Gastrocnemius medialis (tissue), 4 donors: Measurements from ENCODE around the gene APBB1. TPM values are rescaled to one million over a fixed set of nuclear protein-coding genes. Genes with fewer than 3 reads are reported as not detected.
A peak's percentile ranks its signal among the peaks of the same experiment; 100 is the strongest.

Experiments
- ATAC-seq, 2 donors: fragments of 150-250 bp; one replicate each; pipeline ENCODE4 v1.9.1; 2016
- DNase-seq, 2 donors: peaks; one replicate each; pipeline ENCODE4 v3.0.0-alpha.2; 2019
- H3K27ac ChIP-seq, 4 donors: fragments of 200-600 bp; sonication (generic); 1 replicate in 1 of 4; 2 replicates in 3 of 4; pipeline ENCODE4 v1.5.1; 2016 to 2018; ENCODE audit warnings: mild to moderate bottlenecking in 2 of 4, moderate library complexity in 1 of 4
- H3K27me3 ChIP-seq, 3 donors: fragments of 200-600 bp; sonication (generic) in 2 of 3; 1 replicate in 1 of 3; 2 replicates in 2 of 3; pipeline versions ENCODE4 v1.5.1 to v1.6.0; 2016 to 2019; ENCODE audit warnings: mild to moderate bottlenecking in 1 of 3, moderate library complexity in 1 of 3
- H3K36me3 ChIP-seq, 2 donors: fragments of 200-600 bp; sonication (generic) in 1 of 2; one replicate each; pipeline ENCODE4 v1.5.1; 2017 to 2018
- H3K4me1 ChIP-seq, 2 donors: fragments of 200-600 bp; sonication (generic) in 1 of 2; one replicate each; pipeline ENCODE4 v1.5.1; 2016 to 2017; ENCODE audit warnings: mild to moderate bottlenecking in 2 of 2
- H3K4me3 ChIP-seq, 4 donors: fragments of 200-600 bp; sonication (generic) in 3 of 4; 1 replicate in 1 of 4; 2 replicates in 3 of 4; pipeline ENCODE4 v1.5.1; 2016 to 2019; ENCODE audit warnings: mild to moderate bottlenecking in 2 of 4
- H3K9me3 ChIP-seq, 3 donors: fragments of 200-600 bp; sonication (generic) in 2 of 3; 1 replicate in 1 of 3; 2 replicates in 2 of 3; pipeline ENCODE4 v1.5.1; 2016 to 2019
- POLR2A ChIP-seq, 2 donors: fragments of 450-650 bp; IDR thresholded peaks; one replicate each; pipeline ENCODE4 v1.6.1; 2017; ENCODE audit warnings: antibody characterized with exemption in 2 of 2, mild to moderate bottlenecking in 2 of 2, moderate library complexity in 2 of 2
- in situ Hi-C, 4 donors: fragments of 200-750 bp; cut with MboI; loops; one replicate each; pipeline versions ENCODE4 v1.15.0 to v1.8.0; 2017; ENCODE audit warnings: low sequenced_read_pairs in 4 of 4
- intact Hi-C: fragments of 100-400 bp; cut with DNase I; formaldehyde crosslinking; loops from one replicate; pipeline ENCODE4 v1.15.1; 2023; ENCODE audit warnings: low total_unique reads
- total RNA-seq, 4 donors: library from RNA; depleted of rRNA; stranded (reverse); fragments of >200 nt; gene quantifications; one replicate each; pipeline versions ENCODE4 v1.1.0 to v1.2.3, GENCODE V29; 2016
- TF ChIP-seq, protein P1 (sequence below), 5 experiments: fragments of 450-650 bp in 3 of 5; fragments of 200-600 bp in 2 of 5; sonication (generic) in 2 of 5; IDR thresholded peaks in 4 of 5; conservative IDR thresholded peaks in 1 of 5; 1 replicate in 4 of 5; 2 replicates in 1 of 5; pipeline ENCODE4 v1.5.1; 2016 to 2019; ENCODE audit warnings: antibody characterized with exemption in 5 of 5, mild to moderate bottlenecking in 3 of 5, moderate library complexity in 3 of 5

APBB1 gene
- total RNA-seq, 4 donors from 2014 or later = 18.5 to 49.2 (median 46.2) TPM

DNA sequence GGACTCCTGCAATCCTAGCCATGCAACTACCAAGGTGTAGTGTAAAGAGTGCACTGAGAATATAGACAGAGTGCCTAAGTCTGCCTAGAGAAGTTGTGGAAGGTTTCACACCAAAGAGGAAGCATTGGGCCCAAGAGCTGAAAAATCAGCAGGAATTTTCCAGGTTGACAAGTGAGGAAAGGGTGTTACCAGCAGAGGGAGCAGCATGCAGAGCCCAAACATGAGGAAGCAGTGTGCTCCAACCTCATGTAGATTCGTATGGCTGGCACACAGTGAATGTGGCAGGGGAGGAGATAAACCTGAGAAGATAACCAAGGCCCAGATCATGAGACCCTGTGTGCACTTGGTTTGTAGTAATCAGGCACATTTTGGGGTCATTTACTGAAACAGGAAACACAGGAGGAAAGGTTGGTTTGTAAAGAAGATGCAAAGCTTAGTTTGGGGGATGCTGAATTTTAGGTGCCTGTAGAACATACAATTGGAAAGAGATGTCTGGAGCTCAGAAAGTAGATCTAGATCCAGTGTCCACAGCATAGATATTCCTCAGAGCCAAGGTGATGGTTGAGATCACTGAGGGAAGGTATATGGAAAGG is 20.2 kb upstream of the APBB1 start:
- intact Hi-C loops = no loop called here
- H3K9me3 ChIP-seq = no peaks in the 10 kb centered on the region
- H3K4me3 ChIP-seq = no peak overlapping the region
- TF ChIP-seq, protein P1, sequence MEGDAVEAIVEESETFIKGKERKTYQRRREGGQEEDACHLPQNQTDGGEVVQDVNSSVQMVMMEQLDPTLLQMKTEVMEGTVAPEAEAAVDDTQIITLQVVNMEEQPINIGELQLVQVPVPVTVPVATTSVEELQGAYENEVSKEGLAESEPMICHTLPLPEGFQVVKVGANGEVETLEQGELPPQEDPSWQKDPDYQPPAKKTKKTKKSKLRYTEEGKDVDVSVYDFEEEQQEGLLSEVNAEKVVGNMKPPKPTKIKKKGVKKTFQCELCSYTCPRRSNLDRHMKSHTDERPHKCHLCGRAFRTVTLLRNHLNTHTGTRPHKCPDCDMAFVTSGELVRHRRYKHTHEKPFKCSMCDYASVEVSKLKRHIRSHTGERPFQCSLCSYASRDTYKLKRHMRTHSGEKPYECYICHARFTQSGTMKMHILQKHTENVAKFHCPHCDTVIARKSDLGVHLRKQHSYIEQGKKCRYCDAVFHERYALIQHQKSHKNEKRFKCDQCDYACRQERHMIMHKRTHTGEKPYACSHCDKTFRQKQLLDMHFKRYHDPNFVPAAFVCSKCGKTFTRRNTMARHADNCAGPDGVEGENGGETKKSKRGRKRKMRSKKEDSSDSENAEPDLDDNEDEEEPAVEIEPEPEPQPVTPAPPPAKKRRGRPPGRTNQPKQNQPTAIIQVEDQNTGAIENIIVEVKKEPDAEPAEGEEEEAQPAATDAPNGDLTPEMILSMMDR (IDR thresholded peaks at IDR 0.05 in 4 of 5, conservative IDR thresholded peaks at IDR 0.05 in 1 of 5) = peak in 3 of 5 experiments; percentile 39 to 63 (median 56)
- TF ChIP-seq POLR2A (IDR thresholded peaks at IDR 0.05) = no peak
- ATAC-seq (peak; percentile 43 to 72), DNase-seq (peak; percentile 15 to 29)
- in situ Hi-C loops = no loop called here
- H3K27ac ChIP-seq = no peak overlapping the region
- H3K27me3 ChIP-seq = no peaks in the 10 kb centered on the region
- no peaks in the 10 kb centered on the region for H3K4me1 ChIP-seq
- no peaks in the 10 kb centered on the region for H3K36me3 ChIP-seq

- ATAC-seq = no peak
- in situ Hi-C loops = no loop called here
Measured at GRCh38 chr11:6437993-6438392, 19.1 kb upstream of the APBB1 start.

DNA sequence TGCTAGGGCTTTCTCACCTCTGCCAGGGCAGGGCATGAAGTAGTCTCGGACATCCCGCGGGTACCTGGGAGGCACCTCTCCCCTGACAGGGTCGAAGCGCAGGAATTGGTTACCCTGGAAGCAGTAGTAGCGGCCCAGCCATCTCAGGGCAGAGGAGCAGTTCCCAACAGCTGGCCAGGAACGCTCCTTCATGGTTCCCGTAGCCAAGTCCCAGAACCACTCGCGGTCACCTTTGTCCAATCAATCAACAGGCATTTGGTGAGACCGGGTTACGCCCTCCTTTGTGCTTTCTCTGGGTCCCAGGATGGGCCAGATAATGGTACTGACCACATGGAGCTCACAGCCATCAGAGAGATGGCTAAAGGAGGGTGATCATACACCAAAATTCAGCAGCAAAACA is 18.5 kb upstream of the APBB1 start:
- Histone ChIP-seq H3K9me3 (no peaks in the 10 kb centered on the region), H3K27me3 (no peaks in the 10 kb centered on the region), H3K27ac (no peak overlapping the region), H3K4me1 (no peaks in the 10 kb centered on the region), H3K4me3 (no peak overlapping the region), H3K36me3 (no peaks in the 10 kb centered on the region)
- ATAC-seq (no peak), DNase-seq (no peak)
- TF ChIP-seq, protein P1 (IDR thresholded peaks at IDR 0.05 in 4 of 5, conservative IDR thresholded peaks at IDR 0.05 in 1 of 5) = no peak
- intact Hi-C loops = no loop called here
- in situ Hi-C loops = no loop called here

More at GRCh38 chr11:6437993-6438392, 19.1 kb upstream of the APBB1 start:
- Histone ChIP-seq H3K36me3 (no peaks in the 10 kb centered on the region), H3K27ac (no peak overlapping the region), H3K4me1 (no peaks in the 10 kb centered on the region), H3K4me3 (no peak overlapping the region), H3K9me3 (no peaks in the 10 kb centered on the region), H3K27me3 (no peaks in the 10 kb centered on the region)
- intact Hi-C loops = no loop called here
- no peak for DNase-seq
- TF ChIP-seq POLR2A (IDR thresholded peaks at IDR 0.05) = no peak
- TF ChIP-seq, protein P1 (IDR thresholded peaks at IDR 0.05 in 4 of 5, conservative IDR thresholded peaks at IDR 0.05 in 1 of 5) = no peak

- Histone ChIP-seq H3K27ac (no peak overlapping the region), H3K27me3 (no peaks in the 10 kb centered on the region), H3K9me3 (no peaks in the 10 kb centered on the region), H3K36me3 (no peaks in the 10 kb centered on the region), H3K4me1 (no peaks in the 10 kb centered on the region), H3K4me3 (no peak overlapping the region)
- intact Hi-C loops (no loop called here), in situ Hi-C loops (no loop called here)
- ATAC-seq (no peak), DNase-seq (no peak)
- TF ChIP-seq POLR2A (IDR thresholded peaks at IDR 0.05) = no peak
- TF ChIP-seq, protein P1 (IDR thresholded peaks at IDR 0.05 in 4 of 5, conservative IDR thresholded peaks at IDR 0.05 in 1 of 5) = no peak
Measured at GRCh38 chr11:6433998-6434660, 15.2 kb upstream of the APBB1 start.
